Stomach (tissue), 4 donors: ENCODE measurements around the gene RNASEH2A.

Experiments used
- POLR2A ChIP-seq, 4 donors: fragments of 450-650 bp; IDR thresholded peaks; one replicate each; pipeline ENCODE4 v1.6.1; 2016; ENCODE audit warnings: antibody characterized with exemption in 4 of 4, control low read depth in 2 of 4, mild to moderate bottlenecking in 1 of 4, moderate library complexity in 1 of 4
- POLR2AphosphoS5 ChIP-seq, 3 donors: sonication (generic); formaldehyde crosslinking; IDR thresholded peaks; one replicate each; pipeline ENCODE4 v1.6.1; 2016; ENCODE audit warnings: antibody characterized with exemption in 3 of 3
- TF ChIP-seq, protein P1 (sequence below), 7 experiments: fragments of 450-650 bp in 4 of 7; fragments of 200-600 bp in 3 of 7; sonication (generic) in 3 of 7; IDR thresholded peaks; one replicate each; pipeline ENCODE4 v1.5.1; 2016 to 2019; ENCODE audit warnings: antibody characterized with exemption in 7 of 7, control low read depth in 2 of 7, mild to moderate bottlenecking in 1 of 7

DNA sequence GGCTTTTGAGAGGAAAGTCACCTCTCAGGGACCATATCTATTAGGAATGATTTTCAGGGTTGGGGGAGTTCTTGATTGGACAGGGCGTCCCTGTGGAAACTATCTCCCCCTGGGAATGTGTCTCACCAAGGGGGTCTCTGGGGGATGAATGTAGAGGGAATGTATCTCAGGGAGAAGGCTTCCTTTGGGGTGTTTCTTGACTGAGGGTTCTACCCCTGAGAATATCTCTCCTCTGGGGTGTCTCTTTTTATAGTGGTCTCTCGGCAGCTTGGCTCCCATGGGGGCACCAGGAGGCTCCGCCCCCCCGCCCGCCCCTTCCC is 27.0 kb downstream of the RNASEH2A start:
- TF ChIP-seq POLR2A (IDR thresholded peaks at IDR 0.05) (no peak), POLR2AphosphoS5 (IDR thresholded peaks at IDR 0.05) (no peak)
- TF ChIP-seq, protein P1, sequence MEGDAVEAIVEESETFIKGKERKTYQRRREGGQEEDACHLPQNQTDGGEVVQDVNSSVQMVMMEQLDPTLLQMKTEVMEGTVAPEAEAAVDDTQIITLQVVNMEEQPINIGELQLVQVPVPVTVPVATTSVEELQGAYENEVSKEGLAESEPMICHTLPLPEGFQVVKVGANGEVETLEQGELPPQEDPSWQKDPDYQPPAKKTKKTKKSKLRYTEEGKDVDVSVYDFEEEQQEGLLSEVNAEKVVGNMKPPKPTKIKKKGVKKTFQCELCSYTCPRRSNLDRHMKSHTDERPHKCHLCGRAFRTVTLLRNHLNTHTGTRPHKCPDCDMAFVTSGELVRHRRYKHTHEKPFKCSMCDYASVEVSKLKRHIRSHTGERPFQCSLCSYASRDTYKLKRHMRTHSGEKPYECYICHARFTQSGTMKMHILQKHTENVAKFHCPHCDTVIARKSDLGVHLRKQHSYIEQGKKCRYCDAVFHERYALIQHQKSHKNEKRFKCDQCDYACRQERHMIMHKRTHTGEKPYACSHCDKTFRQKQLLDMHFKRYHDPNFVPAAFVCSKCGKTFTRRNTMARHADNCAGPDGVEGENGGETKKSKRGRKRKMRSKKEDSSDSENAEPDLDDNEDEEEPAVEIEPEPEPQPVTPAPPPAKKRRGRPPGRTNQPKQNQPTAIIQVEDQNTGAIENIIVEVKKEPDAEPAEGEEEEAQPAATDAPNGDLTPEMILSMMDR (IDR thresholded peaks at IDR 0.05): no peak
